K562 (cell line): Measurements from ENCODE around the gene NDOR1. TPM values are rescaled to one million over a fixed set of nuclear protein-coding genes. Genes with fewer than 3 reads are reported as not detected.

Experiments used
- BMI1 ChIP-seq: fragments of 150-350 bp; IDR thresholded peaks from 2 replicates; pipeline ENCODE4 v1.6.1; 2014; ENCODE audit warnings: low read length
- DMBX1 ChIP-seq: fragments of 250-450 bp; sonication (Bioruptor Pico); IDR thresholded peaks from 2 replicates; pipeline ENCODE4 v1.8.0; 2022; ENCODE audit warnings: inconsistent platforms, mild to moderate bottlenecking, moderate library complexity, borderline replicate concordance
- HMG20A ChIP-seq: fragments of 450-650 bp; formaldehyde crosslinking; conservative IDR thresholded peaks from 2 replicates; pipeline ENCODE4 v1.4.0; 2020; ENCODE audit warnings: mild to moderate bottlenecking, mixed read lengths
- HMG20B ChIP-seq: fragments of 250-450 bp; sonication (Bioruptor Pico); IDR thresholded peaks from 2 replicates; pipeline ENCODE4 v1.5.0; 2021; ENCODE audit warnings: mild to moderate bottlenecking
- KDM5B ChIP-seq: fragments of 200-600 bp; sonication (generic); IDR thresholded peaks from 2 replicates; pipeline ENCODE4 v1.6.1; 2012; ENCODE audit warnings: low read depth, mild to moderate bottlenecking, moderate library complexity, low read length, control low read depth, inconsistent platforms; ENCODE audit not compliant: insufficient replicate concordance
- KLF6 ChIP-seq: fragments of 250-450 bp; sonication (Bioruptor Pico); IDR thresholded peaks from 2 replicates; pipeline ENCODE4 v1.4.0; 2020; ENCODE audit warnings: mild to moderate bottlenecking, moderate library complexity, borderline replicate concordance
- MAFF ChIP-seq: IDR thresholded peaks from 2 replicates; pipeline ENCODE4 v1.6.1; 2012; ENCODE audit warnings: low read length, improper control_type of control experiment
- MCM7 ChIP-seq, 2 experiments: fragments of 450-650 bp; IDR thresholded peaks; 2 replicates each; pipeline ENCODE4 v1.6.1; 2016 to 2018
- MNT ChIP-seq, 2 experiments: fragments of 450-650 bp; conservative IDR thresholded peaks; 2 replicates each; pipeline ENCODE4 v1.6.1; 2017; ENCODE audit warnings: mild to moderate bottlenecking in 2 of 2, moderate library complexity in 2 of 2
- MTA1 ChIP-seq: fragments of 450-650 bp; IDR thresholded peaks from 2 replicates; pipeline ENCODE4 v1.6.1; 2017; ENCODE audit warnings: borderline replicate concordance
- NELFE ChIP-seq: IDR thresholded peaks from 2 replicates; pipeline ENCODE4 v1.6.1; 2011; ENCODE audit warnings: mild to moderate bottlenecking; ENCODE audit not compliant: insufficient read depth, insufficient read length
- SNRNP70 ChIP-seq: fragments of 200-400 bp; formaldehyde crosslinking; optimal IDR thresholded peaks from 2 replicates; pipeline ENCODE3; 2017; ENCODE audit warnings: low read depth, low read length
- SPI1 ChIP-seq: IDR thresholded peaks from 2 replicates; pipeline ENCODE4 v1.6.1; 2011; ENCODE audit warnings: low read depth, low read length, control low read depth, borderline replicate concordance
- SRSF3 ChIP-seq: fragments of 200-400 bp; formaldehyde crosslinking; IDR thresholded peaks from 2 replicates; pipeline ENCODE4 v1.6.1; 2016; ENCODE audit warnings: mild to moderate bottlenecking, low read length, moderate library complexity; ENCODE audit not compliant: insufficient read depth
- SRSF9 ChIP-seq: fragments of 200-400 bp; formaldehyde crosslinking; IDR thresholded peaks from 2 replicates; pipeline ENCODE4 v1.6.1; 2017; ENCODE audit warnings: low read depth, low read length, borderline replicate concordance
- XRCC5 ChIP-seq: fragments of 200-400 bp; formaldehyde crosslinking; IDR thresholded peaks from 2 replicates; pipeline ENCODE4 v1.6.1; 2017; ENCODE audit warnings: low read depth, mild to moderate bottlenecking, low read length
- ZBTB11 ChIP-seq, 3 experiments: fragments of 200-800 bp in 1 of 3; fragments of 250-450 bp in 1 of 3; fragments of 450-650 bp in 1 of 3; sonication (Bioruptor Pico) in 1 of 3; sonication (Bioruptor generic) in 1 of 3; formaldehyde crosslinking in 1 of 3; IDR thresholded peaks; 2 replicates each; pipeline versions ENCODE4 v1.6.1 to v1.8.0; 2016 to 2022; ENCODE audit warnings: mild to moderate bottlenecking in 2 of 3, missing genetic modification characterization in 2 of 3, missing compliant biosample characterization in 1 of 3, moderate library complexity in 1 of 3
- ZFP30 ChIP-seq: fragments of 250-450 bp; sonication (Bioruptor Pico); IDR thresholded peaks from 2 replicates; pipeline ENCODE4 v1.8.0; 2022; ENCODE audit warnings: moderate library complexity, mild to moderate bottlenecking, inconsistent platforms, borderline replicate concordance
- ZNF41 ChIP-seq: fragments of 250-450 bp; sonication (Bioruptor Pico); conservative IDR thresholded peaks from 2 replicates; pipeline ENCODE4 v1.4.0; 2020; ENCODE audit warnings: mild to moderate bottlenecking
- ZNF507 ChIP-seq: conservative IDR thresholded peaks from 2 replicates; pipeline ENCODE4 v1.6.1; 2017; ENCODE audit warnings: missing genetic modification characterization, missing compliant biosample characterization
- ZNF639 ChIP-seq, 2 experiments: fragments of 200-800 bp in 1 of 2; sonication (Bioruptor generic) in 1 of 2; sonication (generic) in 1 of 2; formaldehyde crosslinking in 1 of 2; IDR thresholded peaks in 1 of 2; conservative IDR thresholded peaks in 1 of 2; 2 replicates each; pipeline versions ENCODE4 v1.5.0 to v1.6.1; 2016 to 2020; ENCODE audit warnings: missing compliant biosample characterization in 1 of 2, missing genetic modification characterization in 1 of 2, missing genetic modification reagents in 1 of 2
- ZNF778 ChIP-seq: fragments of 450-650 bp; formaldehyde crosslinking; IDR thresholded peaks from 2 replicates; pipeline ENCODE4 v1.4.0; 2020; ENCODE audit warnings: mild to moderate bottlenecking, moderate library complexity
- polyA plus RNA-seq, 8 experiments: library from polyadenylated mRNA; depleted of rRNA in 4 of 8; stranded (reverse) in 5 of 8; unstranded in 3 of 8; fragments of >200 nt; fragmentation: Nextera tagmentation in 2 of 8; fragmentation: Illumina TruSeq in 1 of 8; extraction: Ambion mirVana in 2 of 8; extraction: Trizol in 1 of 8; gene quantifications; 2 replicates each; pipeline versions ENCODE4 v1.2.1 to v1.2.3, GENCODE V29; 2011 to 2014; ENCODE audit warnings: inconsistent platforms in 1 of 8, missing spikeins in 1 of 8
- total RNA-seq, 7 experiments: library from RNA; depleted of rRNA in 6 of 7; stranded (reverse); fragments of >200 nt in 6 of 7; fragmentation: Illumina TruSeq in 2 of 7; extraction: Trizol in 2 of 7; gene quantifications; 2 replicates each; pipeline versions ENCODE4 v1.2.1 to v1.2.3, GENCODE V29; 2011 to 2021; ENCODE audit warnings: low replicate concordance in 1 of 7

Gene NDOR1
- total and polyA plus RNA-seq, 9 of the 15 experiments (the other 6 are each of a cell fraction or from before 2014, with no cell fraction given) = 0.06 to 36.9 (median 6.9) TPM

DNA sequence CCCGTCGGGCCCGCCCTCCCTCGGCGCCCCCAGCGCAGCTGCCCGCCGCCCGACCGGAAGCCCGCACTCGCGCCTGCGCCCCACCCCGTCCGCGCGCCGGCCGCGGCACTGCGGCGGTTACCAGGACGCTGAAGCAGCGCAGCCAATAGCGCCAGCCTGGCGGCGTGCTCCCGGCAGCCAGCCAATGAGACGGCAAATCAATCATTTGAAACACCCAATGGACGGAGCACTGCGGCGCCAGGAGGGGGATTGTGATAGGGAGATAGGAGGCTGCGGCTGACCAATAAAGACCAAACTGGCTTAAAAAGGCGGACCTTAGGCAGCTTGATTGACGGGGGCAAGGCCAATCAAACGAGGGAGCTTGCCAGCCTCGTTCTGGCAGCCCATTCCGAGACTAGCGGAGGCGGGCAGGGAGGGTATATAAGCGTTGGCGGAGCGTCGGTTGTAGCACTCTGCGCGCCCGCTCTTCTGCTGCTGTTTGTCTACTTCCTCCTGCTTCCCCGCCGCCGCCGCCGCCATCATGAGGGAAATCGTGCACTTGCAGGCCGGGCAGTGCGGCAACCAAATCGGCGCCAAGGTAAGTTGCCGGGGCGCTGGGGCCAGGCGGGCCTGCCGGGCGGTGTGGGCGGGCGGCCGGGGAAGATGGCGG is 35.5 kb downstream of the NDOR1 start, which contains the start of gene TUBB4B (continued):
- TF ChIP-seq ZNF639 (CRISPR knock-in tag; conservative IDR thresholded peaks at IDR 0.05 in 1 of 2, IDR thresholded peaks at IDR 0.05 in 1 of 2) = 0 out of 4 replicates have a peak, but pooled peaks of 1 of the 2 experiments have one; percentile 2
- no peak for TF ChIP-seq HMG20A (CRISPR knock-in tag)
- TF ChIP-seq SRSF3 = peak; percentile 96; the same call in 1 of the 2 replicates
- TF ChIP-seq MTA1 = no peak
- no peak for TF ChIP-seq DMBX1 (CRISPR knock-in tag)
- TF ChIP-seq HMG20B (CRISPR knock-in tag) = no peak
- peak; percentile 99 for TF ChIP-seq KDM5B
- no peak for TF ChIP-seq MNT (conservative IDR thresholded peaks at IDR 0.05)
- TF ChIP-seq SNRNP70 = no peak
- no peak for TF ChIP-seq SPI1
- no peak for TF ChIP-seq ZFP30 (CRISPR knock-in tag)
- TF ChIP-seq KLF6 (CRISPR knock-in tag) = no peak
- no peak for TF ChIP-seq MCM7 (IDR thresholded peaks at IDR 0.05)
- TF ChIP-seq BMI1 = no peak
- TF ChIP-seq SRSF9 = no peak
- no peak for TF ChIP-seq ZNF778 (CRISPR knock-in tag)
- no peak for TF ChIP-seq ZNF41 (CRISPR knock-in tag)
- TF ChIP-seq NELFE = peak; percentile 75
- no peak for TF ChIP-seq XRCC5
- TF ChIP-seq ZBTB11 (CRISPR knock-in tag; IDR thresholded peaks at IDR 0.05) = peak in 1 of 3 experiments; percentile 80; a peak in 2 of 6 replicates
- TF ChIP-seq ZNF507 (tag) = no peak
- TF ChIP-seq MAFF = no peak
